Vagina (tissue), 2 donors: ENCODE measurements around the gene KHNYN.

Source experiments
- POLR2A ChIP-seq, 2 donors: fragments of 450-650 bp; IDR thresholded peaks; one replicate each; pipeline ENCODE4 v1.6.1; 2017; ENCODE audit warnings: antibody characterized with exemption in 2 of 2, mild to moderate bottlenecking in 2 of 2, moderate library complexity in 2 of 2
- POLR2AphosphoS5 ChIP-seq, 2 donors: sonication (generic); formaldehyde crosslinking; IDR thresholded peaks; one replicate each; pipeline ENCODE4 v1.9.0; 2017; ENCODE audit warnings: antibody characterized with exemption in 2 of 2, mild to moderate bottlenecking in 2 of 2, low read depth in 1 of 2; ENCODE audit not compliant: insufficient read depth in 1 of 2
- TF ChIP-seq, protein P1 (sequence below), 3 experiments: fragments of 450-650 bp in 2 of 3; fragments of 200-600 bp in 1 of 3; sonication (generic) in 1 of 3; IDR thresholded peaks; one replicate each; pipeline ENCODE4 v1.5.1; 2017 to 2019; ENCODE audit warnings: antibody characterized with exemption in 3 of 3, mild to moderate bottlenecking in 2 of 3, moderate library complexity in 2 of 3

DNA sequence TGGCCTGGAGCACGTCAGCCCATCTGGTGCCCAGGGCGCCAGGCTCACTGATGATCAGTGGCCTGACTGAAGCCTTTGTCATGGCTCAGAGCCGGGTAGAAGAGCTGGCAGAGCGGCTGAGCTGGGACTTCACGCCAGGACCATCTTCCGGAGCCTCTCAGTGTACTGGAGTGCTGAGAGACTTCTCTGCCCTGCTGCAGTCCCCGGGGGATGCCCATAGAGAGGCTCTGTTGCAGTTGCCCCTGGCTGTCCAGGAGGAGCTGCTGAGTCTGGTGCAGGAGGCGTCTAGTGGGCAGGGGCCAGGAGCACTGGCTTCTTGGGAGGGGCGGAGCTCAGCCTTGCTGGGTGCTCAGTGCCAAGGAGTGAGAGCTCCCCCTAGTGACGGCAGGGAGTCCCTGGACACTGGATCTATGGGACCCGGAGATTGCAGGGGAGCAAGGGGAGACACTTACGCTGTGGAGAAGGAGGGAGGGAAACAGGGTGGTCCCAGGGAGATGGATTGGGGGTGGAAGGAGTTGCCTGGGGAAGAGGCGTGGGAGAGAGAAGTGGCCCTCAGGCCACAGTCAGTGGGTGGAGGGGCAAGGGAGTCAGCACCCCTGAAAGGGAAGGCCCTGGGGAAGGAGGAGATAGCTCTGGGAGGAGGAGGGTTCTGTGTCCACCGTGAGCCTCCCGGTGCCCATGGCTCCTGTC, 2.0 kb downstream of the KHNYN start:
- TF ChIP-seq, protein P1, sequence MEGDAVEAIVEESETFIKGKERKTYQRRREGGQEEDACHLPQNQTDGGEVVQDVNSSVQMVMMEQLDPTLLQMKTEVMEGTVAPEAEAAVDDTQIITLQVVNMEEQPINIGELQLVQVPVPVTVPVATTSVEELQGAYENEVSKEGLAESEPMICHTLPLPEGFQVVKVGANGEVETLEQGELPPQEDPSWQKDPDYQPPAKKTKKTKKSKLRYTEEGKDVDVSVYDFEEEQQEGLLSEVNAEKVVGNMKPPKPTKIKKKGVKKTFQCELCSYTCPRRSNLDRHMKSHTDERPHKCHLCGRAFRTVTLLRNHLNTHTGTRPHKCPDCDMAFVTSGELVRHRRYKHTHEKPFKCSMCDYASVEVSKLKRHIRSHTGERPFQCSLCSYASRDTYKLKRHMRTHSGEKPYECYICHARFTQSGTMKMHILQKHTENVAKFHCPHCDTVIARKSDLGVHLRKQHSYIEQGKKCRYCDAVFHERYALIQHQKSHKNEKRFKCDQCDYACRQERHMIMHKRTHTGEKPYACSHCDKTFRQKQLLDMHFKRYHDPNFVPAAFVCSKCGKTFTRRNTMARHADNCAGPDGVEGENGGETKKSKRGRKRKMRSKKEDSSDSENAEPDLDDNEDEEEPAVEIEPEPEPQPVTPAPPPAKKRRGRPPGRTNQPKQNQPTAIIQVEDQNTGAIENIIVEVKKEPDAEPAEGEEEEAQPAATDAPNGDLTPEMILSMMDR (IDR thresholded peaks at IDR 0.05): peak; percentile 59 to 96 (median 96)
- TF ChIP-seq POLR2A (IDR thresholded peaks at IDR 0.05) (no peak), POLR2AphosphoS5 (IDR thresholded peaks at IDR 0.05; ENCODE audit: insufficient read depth in 1 of 2, low read depth in 1 of 2) (peak; percentile 61 to 64)
